A673 (cell line): Measurements from ENCODE around the gene STON1.

ENCODE experiments used
- CTCF ChIP-seq: fragments of 300-800, 200-600 bp; sonication (generic); conservative IDR thresholded peaks from 2 replicates; pipeline ENCODE4 v1.5.1; 2017; ENCODE audit warnings: low read depth, mild to moderate bottlenecking, antibody characterized with exemption, low read length, moderate library complexity, mixed read lengths
- EZH2 ChIP-seq: fragments of 200-600 bp; sonication (generic); IDR thresholded peaks from 2 replicates; pipeline ENCODE4 v1.6.1; 2017; ENCODE audit warnings: borderline replicate concordance, low read depth, mild to moderate bottlenecking, mixed read lengths, antibody characterized with exemption, low read length; ENCODE audit not compliant: poor library complexity, severe bottlenecking

- TF ChIP-seq CTCF (no peak), EZH2 (no peak)
Measured at GRCh38 chr2:48519593-48519992, 10.4 kb upstream of the STON1 start.
